ENCODE results near the gene SLC9A6.

Gene SLC9A6

DNA sequence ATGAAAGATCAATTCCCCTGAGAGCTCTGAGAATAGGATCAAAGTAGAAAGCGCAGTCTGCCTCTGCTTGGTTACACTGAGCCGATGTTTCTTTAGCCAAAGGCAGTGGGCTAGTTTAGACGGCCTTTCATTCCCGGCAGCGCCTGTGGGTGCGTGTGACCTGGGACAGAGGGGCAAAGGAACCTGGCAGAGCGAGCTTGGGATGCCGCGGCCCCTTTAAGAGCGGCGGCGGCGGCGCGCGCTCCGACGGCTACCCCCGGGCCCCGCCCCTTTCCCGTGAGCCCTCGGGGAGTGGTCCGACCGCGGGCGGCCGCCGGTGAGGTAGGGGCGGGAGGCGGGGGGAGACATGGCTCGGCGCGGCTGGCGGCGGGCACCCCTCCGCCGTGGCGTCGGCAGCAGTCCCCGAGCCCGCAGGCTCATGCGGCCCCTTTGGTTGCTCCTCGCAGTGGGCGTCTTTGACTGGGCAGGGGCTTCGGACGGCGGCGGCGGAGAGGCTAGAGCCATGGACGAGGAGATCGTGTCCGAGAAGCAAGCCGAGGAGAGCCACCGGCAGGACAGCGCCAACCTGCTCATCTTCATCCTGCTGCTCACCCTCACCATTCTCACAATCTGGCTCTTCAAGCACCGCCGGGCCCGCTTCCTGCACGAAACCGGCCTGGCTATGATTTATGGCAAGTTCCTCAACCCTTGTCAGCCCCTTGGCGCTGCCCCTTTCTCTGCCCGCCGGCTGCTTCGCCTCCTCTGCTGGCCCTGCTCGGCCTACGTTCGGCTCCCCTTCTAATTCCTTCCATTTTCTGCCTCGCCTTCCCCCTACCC is at the start of gene SLC9A6:
Gene SLC9A6 (plus strand): TSS at position 279 of the 816 bp plus-strand sequence. CDS start 224 bp downstream, at position 503.
- DNase-seq = peak; percentile 6

GRCh38 chrX:135944486-135944885 is 40.7 kb upstream of the SLC9A6 start:
- no peak for DNase-seq

DNA sequence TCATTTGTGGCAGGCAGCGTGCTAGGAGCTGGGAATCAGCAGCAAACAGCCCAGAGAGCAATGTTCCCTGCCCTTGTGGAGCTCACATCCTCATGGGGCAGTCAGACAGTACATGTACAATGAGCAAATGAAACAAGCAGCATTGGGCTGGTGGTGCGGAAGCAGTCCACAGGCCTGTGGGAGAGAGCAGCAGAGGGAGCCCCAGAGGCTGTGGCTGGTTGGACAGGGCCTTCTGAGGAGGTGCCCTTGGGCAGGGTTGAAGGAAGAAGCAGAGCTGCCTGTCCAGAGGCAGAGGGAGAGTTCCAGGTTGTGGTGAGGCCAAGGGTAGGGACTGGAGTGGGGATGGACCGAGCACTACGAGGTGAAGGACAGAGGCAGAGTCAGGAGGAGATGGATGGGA is 33.9 kb upstream of the SLC9A6 start:
- DNase-seq = no peak

GRCh38 chrX:135973025-135973547 is 12.1 kb upstream of the SLC9A6 start:
- no peak for DNase-seq

DNA sequence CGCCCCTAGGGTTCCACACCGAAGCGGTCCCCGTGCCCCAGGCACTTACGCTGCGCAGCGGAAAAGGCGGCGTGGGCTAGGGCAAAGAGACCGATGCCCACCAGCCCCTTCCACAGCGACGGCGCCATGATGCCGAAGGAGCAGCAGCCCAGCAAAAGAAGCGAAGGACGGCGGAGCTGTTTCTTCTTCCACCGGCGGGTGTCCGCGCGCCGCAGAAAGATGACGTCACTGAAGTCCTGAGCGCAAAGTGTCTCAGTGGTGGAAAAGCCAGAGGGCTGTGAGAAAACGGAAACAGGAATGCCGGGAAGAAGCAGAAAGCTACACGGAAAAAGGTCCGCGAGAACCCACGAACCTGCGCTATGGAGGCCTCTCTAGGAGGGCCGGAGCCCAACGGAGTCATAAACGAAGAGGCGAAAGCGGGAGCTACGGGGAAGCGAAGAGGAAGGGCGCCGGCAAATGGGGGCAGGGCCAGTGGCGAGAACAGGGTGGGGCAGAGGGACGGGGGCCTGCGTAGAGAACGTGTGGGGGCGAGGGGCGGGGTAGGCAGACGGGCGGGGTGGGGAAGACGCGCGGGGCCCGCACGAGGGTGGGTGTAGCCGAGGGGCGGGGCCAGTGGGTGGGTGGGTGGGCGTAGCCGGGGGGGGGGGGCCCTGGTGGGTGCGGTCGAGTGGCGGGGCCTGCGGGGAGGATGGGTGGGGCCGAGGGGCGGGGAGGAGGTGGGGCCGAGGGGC is 11.5 kb upstream of the SLC9A6 start, which contains the start of gene MMGT1:
Gene MMGT1 (minus strand): TSS at position 441 of the 731 bp plus-strand sequence. CDS start 313 bp downstream, at position 128.
- DNase-seq = no peak

GRCh38 chrX:135974279-135974856 is 10.9 kb upstream of the SLC9A6 start:
- no peak for DNase-seq

DNA sequence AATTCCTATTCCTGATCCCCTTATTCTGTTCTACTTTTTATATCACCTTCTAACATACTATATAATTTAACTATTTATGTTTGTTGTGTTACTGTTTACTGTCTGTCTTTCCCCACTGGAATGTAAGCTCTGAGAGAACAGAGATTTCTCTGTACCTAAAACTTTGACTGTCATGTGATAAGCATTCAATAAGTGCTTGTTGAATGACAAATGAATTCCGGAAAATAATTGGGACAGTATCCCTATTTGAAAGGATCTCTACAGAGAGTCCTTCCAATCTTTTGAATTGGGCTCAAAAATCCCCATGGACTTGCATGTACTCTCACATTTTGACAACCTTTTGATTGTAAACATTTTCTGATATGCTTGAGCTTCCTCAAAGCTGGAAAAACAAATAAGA is 9.8 kb upstream of the SLC9A6 start:
- no peak for DNase-seq

GRCh38 chrX:135977611-135978010 is 7.6 kb upstream of the SLC9A6 start:
- DNase-seq = no peak

- no peak for DNase-seq
Observed at GRCh38 chrX:135981010-135981409, 4.2 kb upstream of the SLC9A6 start.

DNA sequence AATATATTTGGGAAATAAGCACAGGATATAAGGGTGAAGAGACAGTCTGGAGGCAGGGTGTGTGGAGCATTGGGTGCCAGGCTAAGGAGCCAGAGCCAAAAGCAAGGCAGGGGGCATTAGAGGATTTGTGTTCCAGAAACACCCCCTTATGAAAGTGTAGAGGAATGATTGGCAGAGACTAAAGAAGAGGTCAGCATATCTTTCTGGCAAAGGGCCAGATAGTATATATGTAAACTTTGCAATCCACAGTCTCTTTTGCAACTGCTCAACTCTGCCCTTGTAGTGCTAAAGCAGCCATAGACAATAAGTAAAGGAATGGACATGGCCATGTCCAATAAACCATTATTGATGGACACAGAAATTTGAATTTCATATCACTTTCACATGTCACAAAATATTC is 3.6 kb upstream of the SLC9A6 start:
- no peak for DNase-seq

GRCh38 chrX:135982860-135983259 is 2.4 kb upstream of the SLC9A6 start:
- DNase-seq = no peak

DNA sequence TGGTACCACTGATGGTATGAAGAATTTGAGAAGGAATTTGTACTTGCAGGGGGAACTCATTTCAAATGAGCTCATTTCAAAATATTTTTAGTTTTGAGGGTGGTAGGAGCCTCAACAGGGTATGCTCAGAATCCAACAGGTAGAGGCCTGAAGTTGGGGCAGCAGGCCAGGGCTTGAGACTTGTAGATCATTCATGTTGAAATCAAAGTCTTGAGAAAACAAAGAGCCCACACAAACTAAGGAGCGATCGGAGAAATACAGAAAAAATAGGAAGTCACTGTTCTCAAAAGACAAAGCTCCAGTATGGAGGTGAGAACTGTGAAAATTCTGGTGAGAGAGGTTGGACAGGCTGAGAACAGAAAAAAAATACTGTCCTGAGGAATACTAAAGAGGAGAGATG is 979 bp upstream of the SLC9A6 start:
- no peak for DNase-seq

- DNase-seq = no peak
Observed at GRCh38 chrX:135984791-135985156, 461 bp upstream of the SLC9A6 start.

GRCh38 chrX:135985973-135986310 is 707 bp downstream of the SLC9A6 start:
- no peak for DNase-seq

DNA sequence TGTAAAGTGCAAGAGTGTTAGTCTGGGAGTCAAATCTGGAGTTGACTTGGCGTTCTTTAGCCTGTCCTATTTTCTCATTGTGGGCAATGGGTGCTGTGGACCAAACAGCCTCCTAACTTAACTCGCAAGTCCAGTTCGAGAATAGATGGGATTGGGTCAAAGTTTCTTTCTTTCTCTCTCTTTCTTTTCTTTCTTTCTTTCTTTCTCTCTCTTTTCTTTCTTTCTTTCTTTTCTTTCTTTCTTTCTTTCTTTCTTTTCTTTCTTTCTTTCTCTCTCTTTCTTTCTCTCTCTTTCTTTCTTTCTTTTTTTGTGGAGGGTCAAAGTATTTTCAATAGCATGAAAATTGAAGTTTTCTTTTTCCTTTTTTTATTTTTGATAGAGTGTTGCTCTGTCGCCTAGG is 3.0 kb downstream of the SLC9A6 start:
- DNase-seq = no peak

- no peak for DNase-seq
Observed at GRCh38 chrX:136015016-136015415, 29.8 kb downstream of the SLC9A6 start.

GRCh38 chrX:136016881-136017280 is 31.6 kb downstream of the SLC9A6 start:
- DNase-seq = no peak

DNA sequence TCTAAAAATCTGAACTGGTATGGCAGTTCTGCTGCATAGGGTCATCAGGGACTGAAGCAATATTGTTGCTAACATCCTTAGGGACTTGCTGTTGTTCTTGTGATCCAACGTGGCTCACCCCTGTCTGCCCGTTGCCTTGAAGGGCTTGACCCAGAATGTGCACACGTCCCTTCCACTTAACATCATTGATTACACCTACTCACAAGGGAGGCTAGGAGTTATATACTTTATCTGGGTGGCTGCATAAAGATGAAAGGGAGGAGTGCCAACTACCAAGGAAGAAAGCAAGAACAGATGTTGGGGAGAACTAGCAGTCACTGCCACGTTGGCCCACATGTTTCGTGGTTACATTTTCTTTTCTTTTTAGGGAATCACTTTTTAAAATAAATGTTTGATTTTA is 34.0 kb downstream of the SLC9A6 start:
- DNase-seq = no peak

DNA sequence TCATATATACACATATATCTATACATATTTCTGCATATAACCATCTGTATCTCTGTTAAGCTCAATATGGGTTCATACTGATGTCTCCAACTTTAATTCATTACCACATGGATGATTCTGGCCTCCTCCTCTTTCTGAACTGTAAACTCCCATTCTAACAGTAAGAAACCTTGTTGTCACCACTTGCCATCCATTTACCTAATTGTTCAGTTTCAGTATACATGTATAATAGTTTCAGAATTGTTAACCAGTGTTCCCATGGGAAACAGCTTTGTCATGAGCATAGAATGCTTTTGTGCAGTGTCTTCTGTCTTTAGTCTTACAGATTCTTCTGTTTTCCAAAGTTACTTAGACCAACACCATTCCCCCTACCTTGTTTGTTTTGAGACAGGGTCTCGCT is 35.9 kb downstream of the SLC9A6 start:
- DNase-seq = no peak

- no peak for DNase-seq
Observed at GRCh38 chrX:136021903-136022302, 36.7 kb downstream of the SLC9A6 start.

- no peak for DNase-seq
Observed at GRCh38 chrX:136025091-136025490, 39.9 kb downstream of the SLC9A6 start.

GRCh38 chrX:136028383-136028984 is 43.2 kb downstream of the SLC9A6 start:
- no peak for DNase-seq

- no peak for DNase-seq
Observed at GRCh38 chrX:136029766-136030165, 44.5 kb downstream of the SLC9A6 start.

Data from cortex of kidney (tissue), 1 donor.